IPS DF 19.7 (cell line): ENCODE measurements around the gene FGGY.
"Not testable (repeated sequence)": the region's sequence is repeated elsewhere in the genome, so short reads cannot be mapped to it uniquely, and the experiment has no call there.

ENCODE experiments used
- DNase-seq: peaks from one replicate; pipeline ENCODE4 v3.0.0-alpha.2; 2013; ENCODE audit warnings: low read depth, low spot score

Gene FGGY

DNA sequence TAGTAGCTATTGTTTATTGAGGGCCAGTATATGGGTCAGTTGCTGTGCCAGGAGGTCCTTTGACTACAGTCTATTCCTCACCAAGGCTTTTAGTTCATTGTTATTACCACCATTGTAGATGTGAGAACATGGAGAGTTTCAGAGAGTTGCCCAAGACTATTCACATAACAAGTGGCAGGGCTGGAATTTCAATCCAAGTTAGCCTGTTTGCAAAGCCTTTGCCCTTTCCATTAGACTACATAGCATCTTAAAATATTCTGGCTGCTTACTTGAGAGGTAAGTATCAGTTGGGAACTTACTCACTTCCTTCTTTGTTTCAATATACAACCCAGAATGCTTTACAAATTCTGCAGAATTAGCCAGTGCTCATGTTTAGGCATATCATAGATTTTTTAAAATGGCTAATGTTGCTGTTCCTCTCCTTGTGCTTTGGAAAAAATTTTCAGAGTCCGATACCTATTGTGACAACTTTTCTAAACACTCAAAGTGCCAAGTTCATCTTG lies 141.2 kb downstream of the FGGY start:
- no peak for DNase-seq

DNA sequence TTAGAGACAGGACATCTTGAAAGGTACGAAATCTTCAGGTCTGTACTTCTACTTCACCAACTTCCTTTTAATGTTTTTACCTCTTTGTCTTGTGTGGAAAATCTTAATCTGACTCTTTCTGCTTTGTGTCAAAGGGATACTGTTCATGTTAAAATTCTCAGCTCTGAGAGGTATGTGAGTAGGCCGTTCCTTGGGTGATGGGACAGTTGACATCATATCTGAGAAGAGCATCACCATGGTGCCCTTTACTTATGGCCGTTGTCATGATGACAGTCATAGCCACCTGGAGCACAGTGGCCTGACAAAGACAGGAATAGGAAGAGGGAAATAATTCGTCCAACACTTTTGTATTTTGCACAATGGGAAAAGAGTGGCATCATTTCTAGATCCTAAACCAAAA lies 145.6 kb downstream of the FGGY start:
- DNase-seq, result no peak

DNA sequence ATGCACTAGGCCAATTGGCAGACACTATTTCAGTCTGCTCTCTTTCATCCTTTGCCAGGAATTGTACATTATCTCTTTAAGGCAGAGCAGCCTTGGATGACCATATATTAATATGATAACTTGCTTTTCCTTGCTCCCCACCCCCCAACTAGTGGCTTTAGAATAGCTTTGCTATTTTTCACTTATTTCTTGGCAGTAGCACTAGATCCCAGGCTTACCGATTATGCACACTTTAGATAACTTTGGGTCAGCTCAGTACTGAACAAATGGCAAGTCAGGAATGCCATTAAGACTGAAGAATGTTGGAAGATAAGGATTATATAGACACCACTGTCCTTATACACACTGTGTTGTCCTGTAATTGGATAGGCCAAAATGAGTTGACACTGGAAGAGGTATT lies 146.4 kb downstream of the FGGY start:
- no peak for DNase-seq

GRCh38 chr1:59444520-59444919 lies 147.6 kb downstream of the FGGY start:
- DNase-seq, result no peak

- DNase-seq, result no peak
These were observed 148.1 kb downstream of the FGGY start for GRCh38 chr1:59445040-59445439.

- no peak for DNase-seq
These were observed 149.5 kb downstream of the FGGY start for GRCh38 chr1:59446257-59446901.

DNA sequence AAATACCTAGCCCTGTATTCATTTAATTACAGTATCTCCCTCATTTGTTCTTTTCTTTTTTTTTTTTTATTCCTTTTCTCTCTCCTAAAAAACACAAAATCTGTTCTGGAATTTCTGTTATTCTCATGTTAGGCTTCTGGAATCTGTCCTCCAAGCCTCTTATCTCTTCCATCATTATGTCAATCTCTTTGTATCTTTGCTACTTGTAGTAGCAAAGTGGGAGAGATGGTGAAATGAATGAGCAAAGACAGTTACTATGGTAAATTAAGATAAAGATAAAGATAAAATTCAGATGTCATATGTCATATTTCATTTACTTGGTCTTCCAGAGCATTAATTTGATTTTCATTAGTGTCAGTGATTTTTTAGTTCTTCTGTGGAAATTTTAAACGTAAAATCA lies 155.1 kb downstream of the FGGY start:
- no peak for DNase-seq

DNA sequence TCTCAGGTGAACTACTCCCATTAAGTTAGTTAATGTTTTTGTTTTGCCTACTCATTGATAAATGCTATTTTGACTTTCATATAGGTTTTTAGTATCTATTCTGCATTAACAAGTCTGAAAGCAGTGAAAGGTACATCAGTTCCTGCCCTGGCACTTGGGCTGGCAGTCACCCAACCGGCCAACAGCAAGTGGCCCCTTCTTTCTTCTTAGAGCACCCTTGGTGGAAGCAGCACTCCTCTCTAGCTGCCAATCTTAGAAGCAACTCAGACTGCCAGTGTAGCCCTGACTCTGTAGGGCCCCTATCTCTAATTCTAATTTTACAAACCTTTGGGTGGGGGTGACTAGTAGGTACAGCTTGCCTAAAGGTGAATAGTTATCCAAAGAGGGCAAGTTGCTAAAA lies 155.7 kb downstream of the FGGY start:
- no peak for DNase-seq

- DNase-seq, result no peak
These were observed 156.5 kb downstream of the FGGY start for GRCh38 chr1:59453297-59453968.

DNA sequence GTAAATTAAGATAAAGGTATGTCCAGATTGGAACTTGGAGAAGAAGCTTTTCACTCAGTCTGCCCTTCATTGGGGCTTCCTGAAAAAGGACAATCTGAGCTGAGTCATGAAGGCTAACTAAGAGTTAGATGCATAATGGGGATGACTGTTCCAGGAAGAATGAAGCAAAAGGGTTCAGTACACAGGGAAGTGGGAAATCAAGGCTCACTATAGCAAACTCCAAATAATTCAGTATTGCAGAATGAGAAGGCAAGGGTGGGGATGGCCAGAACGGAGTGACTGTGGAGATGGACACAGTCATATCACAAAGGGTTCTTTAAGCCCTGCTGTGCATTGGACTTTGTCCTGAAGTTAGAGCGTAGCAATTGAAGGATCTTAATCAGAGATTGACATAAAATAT lies 158.3 kb downstream of the FGGY start:
- no peak for DNase-seq

DNA sequence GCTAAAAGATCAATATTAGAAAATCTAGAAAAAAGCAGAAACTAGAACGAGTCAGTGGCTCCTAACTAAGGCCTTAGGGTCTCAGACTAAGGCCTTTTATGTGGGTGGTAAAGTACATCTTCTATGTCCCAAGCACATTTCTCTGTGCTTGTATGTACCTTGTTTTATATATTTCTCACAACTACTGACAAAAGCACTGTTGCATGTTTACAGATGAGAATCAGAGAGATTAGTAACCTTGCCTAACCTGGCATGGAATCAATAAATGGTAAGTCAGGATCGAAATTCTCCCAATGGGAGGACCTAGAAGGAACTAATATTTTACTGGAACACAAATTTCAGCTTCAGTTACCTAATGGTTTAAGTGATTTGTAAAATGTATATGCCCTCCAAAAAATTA lies 160.9 kb downstream of the FGGY start:
- no peak for DNase-seq

GRCh38 chr1:59458884-59459283 lies 162.0 kb downstream of the FGGY start:
- no peak for DNase-seq

GRCh38 chr1:59462942-59463341 lies 166.0 kb downstream of the FGGY start:
- not testable (repeated sequence) for DNase-seq

- not testable (repeated sequence) for DNase-seq
These were observed 168.6 kb downstream of the FGGY start for GRCh38 chr1:59465478-59465877.

- DNase-seq, result no peak
These were observed 172.0 kb downstream of the FGGY start for GRCh38 chr1:59468828-59469428.

GRCh38 chr1:59471991-59472570 lies 175.2 kb downstream of the FGGY start:
- not testable (repeated sequence) for DNase-seq

DNA sequence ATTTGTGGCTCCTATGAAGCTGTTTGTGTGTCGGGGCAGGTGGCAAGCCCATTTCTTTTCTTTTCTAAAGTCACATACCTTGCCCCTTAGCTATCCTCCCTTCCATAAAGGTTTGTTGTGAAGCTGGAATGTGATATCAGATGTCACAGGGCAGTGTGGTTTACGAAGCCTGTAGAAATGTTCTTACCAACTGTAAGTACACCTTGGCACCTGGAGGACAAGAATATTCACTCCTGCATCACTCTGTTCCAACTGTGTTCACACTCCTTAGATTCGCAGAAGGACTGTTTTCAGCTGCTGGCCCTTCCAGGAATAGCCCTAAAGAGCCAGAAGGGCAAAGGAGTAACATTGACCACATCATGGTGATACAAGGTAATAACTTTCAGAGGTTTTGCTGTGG lies 176.9 kb downstream of the FGGY start:
- DNase-seq, result no peak

DNA sequence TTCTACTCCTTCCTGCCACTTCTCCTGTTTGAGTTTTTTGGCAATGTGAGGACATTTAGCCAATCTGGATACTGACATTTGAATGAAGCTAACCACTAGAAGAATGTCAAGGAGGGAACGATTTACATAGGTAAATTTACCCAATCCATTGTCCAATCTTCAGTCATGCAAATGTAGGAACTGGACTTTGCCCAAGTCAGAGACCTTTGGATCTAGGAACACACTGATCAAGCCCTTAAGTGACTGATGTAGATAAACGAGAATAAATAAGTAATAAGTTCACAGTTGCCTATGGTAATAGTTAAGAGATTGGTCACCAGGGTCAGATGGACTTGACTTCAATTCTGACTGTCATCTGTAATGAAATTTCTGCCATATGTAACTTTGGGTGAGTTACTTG lies 177.6 kb downstream of the FGGY start:
- no peak for DNase-seq

- no peak for DNase-seq
These were observed 178.8 kb downstream of the FGGY start for GRCh38 chr1:59475737-59476136.

- no peak for DNase-seq
These were observed 180.4 kb downstream of the FGGY start for GRCh38 chr1:59477286-59477685.

GRCh38 chr1:59477867-59478266 lies 181.0 kb downstream of the FGGY start:
- no peak for DNase-seq

GRCh38 chr1:59478822-59479221 lies 181.9 kb downstream of the FGGY start:
- no peak for DNase-seq
